K562 (cell line): ENCODE data around the gene CFAP410.

ENCODE experiments used
- ADNP ChIP-seq: fragments of 200-800 bp; sonication (Bioruptor generic); IDR thresholded peaks from 2 replicates; pipeline ENCODE4 v1.6.1; 2016; ENCODE audit warnings: missing genetic modification characterization, missing compliant biosample characterization
- ATF3 ChIP-seq, 2 experiments: fragments of 450-650 bp in 1 of 2; sonication (generic) in 1 of 2; formaldehyde crosslinking in 1 of 2; IDR thresholded peaks in 1 of 2; conservative IDR thresholded peaks in 1 of 2; 2 replicates each; pipeline versions ENCODE4 v1.6.1 to v1.8.1; 2016 to 2023; ENCODE audit warnings: mild to moderate bottlenecking in 2 of 2, moderate library complexity in 2 of 2, inconsistent platforms in 1 of 2, missing genetic modification reagents in 1 of 2
- ATF4 ChIP-seq: fragments of 450-650 bp; formaldehyde crosslinking; IDR thresholded peaks from 2 replicates; pipeline ENCODE4 v1.4.0; 2022; ENCODE audit warnings: mild to moderate bottlenecking, moderate library complexity
- CBX2 ChIP-seq: fragments of 200-600 bp; sonication (generic); IDR thresholded peaks from one replicate; pipeline ENCODE4 v1.6.1; 2012; ENCODE audit warnings: mild to moderate bottlenecking, low read length, inconsistent platforms; ENCODE audit not compliant: insufficient read depth, poor library complexity, severe bottlenecking
- MEF2A ChIP-seq: IDR thresholded peaks from 2 replicates; pipeline ENCODE4 v1.6.1; 2011; ENCODE audit warnings: low read depth, mild to moderate bottlenecking, low read length, moderate library complexity; ENCODE audit not compliant: control insufficient read depth
- POLR2A ChIP-seq: fragments of 450-650 bp; conservative IDR thresholded peaks from 2 replicates; pipeline ENCODE4 v1.6.1; 2016
- ZNF354B ChIP-seq: fragments of 250-450 bp; sonication (Bioruptor Pico); IDR thresholded peaks from 2 replicates; pipeline ENCODE4 v1.4.0; 2020

GRCh38 chr21:44371596-44371995, 32.4 kb upstream of the CFAP410 start:
- TF ChIP-seq MEF2A (no peak), ATF4 (no peak), POLR2A (no peak), ADNP (tag) (no peak), ZNF354B (CRISPR knock-in tag) (no peak), ATF3 (IDR thresholded peaks at IDR 0.05) (no peak), ATF3 (CRISPR knock-in tag; conservative IDR thresholded peaks at IDR 0.05) (no peak), CBX2 (no peak)
